ENCODE measurements around the gene KCNQ1.

DNA sequence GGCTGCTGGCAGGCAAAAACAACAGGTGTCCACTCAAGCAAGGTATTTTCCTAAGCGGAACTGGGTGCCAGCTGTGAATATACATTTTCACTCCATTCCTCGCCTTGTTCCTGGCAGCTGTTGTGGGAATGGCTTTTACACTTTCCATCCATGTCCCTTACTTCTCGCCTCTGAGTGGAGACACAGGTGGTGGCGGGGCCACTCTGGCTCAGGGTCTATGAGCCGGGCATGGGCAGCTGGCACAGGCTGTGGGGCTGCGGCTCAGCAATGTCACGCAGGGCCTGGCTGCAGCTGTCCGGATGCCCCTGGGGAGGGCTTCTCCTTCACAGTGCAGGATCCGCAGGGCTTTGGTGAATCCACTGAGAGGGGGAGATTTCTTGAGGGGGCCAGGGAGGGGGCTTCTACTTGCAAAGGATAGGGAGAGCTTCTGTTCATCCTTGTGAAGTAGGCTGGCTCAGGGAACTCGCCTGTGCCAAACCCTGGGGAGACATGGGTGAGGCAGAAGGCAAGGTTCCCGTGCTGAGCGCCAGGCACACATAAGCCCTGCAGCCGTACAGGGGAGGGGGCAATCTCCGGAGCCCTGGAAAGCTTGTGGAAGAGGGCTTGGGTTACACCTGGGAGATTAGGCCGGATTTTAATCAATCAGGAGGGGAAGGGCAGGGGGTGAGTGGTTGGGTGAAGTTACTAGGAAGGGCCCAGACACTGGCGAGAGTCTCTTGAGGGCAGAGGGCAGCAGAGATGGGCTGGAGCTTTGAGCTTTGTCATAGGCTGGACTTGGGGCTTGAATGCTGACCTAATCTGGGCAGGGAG, 209.3 kb downstream of the KCNQ1 start:
- TF ChIP-seq CTCF (IDR thresholded peaks at IDR 0.05) (no peak), POLR2A (IDR thresholded peaks at IDR 0.05) (no peak), POLR2AphosphoS5 (IDR thresholded peaks at IDR 0.05) (no peak)

All from sigmoid colon (tissue), 4 donors.